GM10266 (cell line): Measurements from ENCODE around the gene SND1.

Source experiments
- DNase-seq: peaks from one replicate; pipeline ENCODE4 v3.0.0; 2012; ENCODE audit errors: extremely low spot score
- CTCF ChIP-seq: IDR thresholded peaks from 2 replicates; pipeline ENCODE4 v1.5.1; 2012; ENCODE audit warnings: mild to moderate bottlenecking, low read depth; ENCODE audit not compliant: control insufficient read depth, insufficient read depth; ENCODE audit errors: missing control alignments

SND1 gene

DNA sequence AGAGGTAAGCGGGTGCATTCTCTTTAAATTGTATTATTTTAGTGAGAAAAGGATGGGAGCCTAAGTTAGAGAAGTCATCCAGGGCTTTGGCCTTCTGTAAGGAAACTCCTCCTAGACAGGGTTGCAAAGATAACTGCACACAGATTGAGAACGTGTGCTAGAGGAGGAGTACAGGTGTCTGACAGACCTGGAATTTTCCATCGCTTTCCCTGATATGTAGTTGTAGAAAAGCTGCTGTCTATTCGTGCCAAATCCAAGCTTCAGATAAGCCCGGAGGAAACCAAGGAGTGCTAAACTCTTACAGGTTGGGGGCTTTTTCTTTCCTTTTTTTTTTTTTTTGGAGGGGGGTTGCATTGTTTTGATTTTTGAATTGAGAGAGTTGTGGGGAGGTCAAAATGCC lies 356.1 kb downstream of the SND1 start:
- no peak for TF ChIP-seq CTCF
- no peak for DNase-seq

DNA sequence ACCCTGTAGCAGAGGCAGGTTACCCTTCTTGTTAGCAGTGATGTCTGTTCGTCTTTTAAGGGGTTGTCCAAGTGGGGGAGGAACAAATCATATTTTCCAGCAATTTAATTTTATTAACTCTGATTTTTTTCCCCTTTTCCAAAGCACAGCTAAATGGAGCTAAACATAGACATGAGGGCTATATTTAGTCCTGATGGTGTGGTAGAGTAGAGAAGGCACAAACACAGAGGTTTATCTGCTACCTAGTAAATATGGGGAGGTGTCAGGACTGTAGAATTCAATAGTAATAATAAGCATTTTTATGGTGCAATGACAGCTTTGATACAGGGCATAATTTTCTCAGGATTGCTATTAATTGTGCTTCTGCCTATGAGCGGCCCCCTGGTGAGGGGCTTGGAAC lies 356.8 kb downstream of the SND1 start:
- no peak for DNase-seq
- TF ChIP-seq CTCF: no peak

DNA sequence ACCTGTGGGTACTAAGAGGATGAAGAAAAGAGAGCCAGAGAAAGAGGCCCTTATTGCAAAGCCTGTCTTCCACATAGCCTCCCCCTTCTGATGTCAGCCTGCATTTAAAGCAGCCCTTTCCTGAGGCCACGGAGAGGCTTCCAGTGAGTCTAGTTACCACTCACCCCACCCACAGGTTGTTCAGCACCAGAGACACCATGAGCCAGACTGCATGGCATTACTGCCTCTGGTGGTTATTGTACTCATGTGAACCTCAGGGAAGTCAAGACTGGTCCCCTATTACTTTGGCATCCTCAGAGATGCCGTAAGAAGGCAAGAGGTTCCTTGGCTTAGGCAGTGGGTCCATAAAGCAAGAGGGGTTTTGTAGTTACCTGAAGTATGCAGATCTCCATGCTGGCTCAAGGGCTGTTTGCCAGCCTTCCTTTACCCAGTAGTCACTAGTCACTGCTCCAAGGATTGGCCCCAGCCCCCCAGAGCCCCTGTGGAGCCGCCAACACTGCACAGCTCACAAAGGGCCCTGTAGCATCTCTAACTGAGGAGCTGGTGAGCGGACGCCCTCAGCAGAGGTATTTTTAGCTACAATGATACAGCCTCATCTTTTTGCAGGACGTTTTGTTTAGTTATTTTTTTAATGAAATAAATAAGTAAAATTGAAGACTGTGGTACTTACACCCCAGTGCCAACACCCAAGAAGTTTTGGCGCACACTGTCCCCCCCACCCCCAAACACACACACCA lies 358.6 kb downstream of the SND1 start:
- no peak for TF ChIP-seq CTCF
- DNase-seq: no peak

DNA sequence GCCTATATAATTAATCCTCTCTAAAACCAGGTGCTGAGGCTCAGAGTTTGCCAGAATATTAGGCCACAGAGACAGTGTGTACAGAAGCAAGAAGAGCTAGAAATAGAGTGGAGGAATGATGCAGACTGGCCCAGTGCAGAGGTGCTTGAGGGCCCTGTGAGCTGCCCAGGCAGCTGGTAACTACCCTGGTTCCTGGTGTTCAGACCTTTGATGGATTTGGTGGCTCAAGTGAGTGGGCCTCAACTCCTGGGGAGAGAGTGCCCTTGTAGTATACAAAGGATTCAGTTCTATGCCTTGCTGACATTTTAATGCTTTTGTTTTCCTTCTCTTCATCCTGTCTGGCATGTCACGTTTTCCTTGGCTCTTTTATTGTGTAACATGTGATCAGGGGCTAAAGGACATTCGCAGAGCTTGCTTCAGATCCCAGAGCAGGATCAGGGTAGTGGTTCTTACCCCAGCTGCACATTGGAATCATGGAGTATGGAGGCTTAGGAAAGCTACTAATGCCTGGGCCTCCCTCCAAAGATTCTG lies 359.2 kb downstream of the SND1 start:
- no peak for TF ChIP-seq CTCF
- DNase-seq: no peak

- DNase-seq: no peak
- no peak for TF ChIP-seq CTCF
Measured at GRCh38 chr7:128014811-128015210, 362.8 kb downstream of the SND1 start.

- no peak for DNase-seq
- no peak for TF ChIP-seq CTCF
Measured at GRCh38 chr7:128017460-128017859, 365.5 kb downstream of the SND1 start.
